H1 (cell line): ENCODE results near the gene TPD52L1.

Source experiments
- CHD2 ChIP-seq: IDR thresholded peaks from 2 replicates; pipeline ENCODE4 v1.6.1; 2012; ENCODE audit warnings: low read length, improper control_type of control experiment
- CTCF ChIP-seq, 3 experiments: IDR thresholded peaks; 1 replicate in 2 of 3; 2 replicates in 1 of 3; pipeline versions ENCODE4 v1.5.1 to v1.6.1; 2011; ENCODE audit warnings: low read length in 3 of 3, mild to moderate bottlenecking in 3 of 3, inconsistent platforms in 2 of 3, low read depth in 1 of 3, moderate library complexity in 1 of 3; ENCODE audit not compliant: insufficient read depth in 1 of 3; ENCODE audit errors: control extremely low read depth in 1 of 3
- EP300 ChIP-seq, 2 experiments: IDR thresholded peaks; 1 replicate in 1 of 2; 2 replicates in 1 of 2; pipeline ENCODE4 v1.6.1; 2011 to 2012; ENCODE audit warnings: low read depth in 2 of 2, low read length in 2 of 2, mild to moderate bottlenecking in 2 of 2, borderline replicate concordance in 1 of 2, inconsistent platforms in 1 of 2, moderate library complexity in 1 of 2
- EZH2 ChIP-seq: fragments of 200-600 bp; sonication (generic); IDR thresholded peaks from 2 replicates; pipeline ENCODE4 v1.7.1; 2012; ENCODE audit warnings: low read depth, mild to moderate bottlenecking, moderate library complexity, low read length, inconsistent platforms; ENCODE audit not compliant: severe bottlenecking
- GABPA ChIP-seq: IDR thresholded peaks from 2 replicates; pipeline ENCODE4 v1.6.1; 2011; ENCODE audit warnings: mild to moderate bottlenecking, low read length, moderate library complexity, borderline replicate concordance; ENCODE audit not compliant: insufficient read depth
- NRF1 ChIP-seq: IDR thresholded peaks from 2 replicates; pipeline ENCODE4 v1.6.1; 2011; ENCODE audit warnings: mild to moderate bottlenecking, low read depth, low read length, improper control_type of control experiment
- POLR2A ChIP-seq, 2 experiments: IDR thresholded peaks; 1 replicate in 1 of 2; 2 replicates in 1 of 2; pipeline ENCODE4 v1.6.1; 2011; ENCODE audit warnings: low read depth in 2 of 2, low read length in 2 of 2, mild to moderate bottlenecking in 2 of 2; ENCODE audit errors: control extremely low read depth in 1 of 2
- POLR2AphosphoS5 ChIP-seq: IDR thresholded peaks from 2 replicates; pipeline ENCODE4 v1.6.1; 2011; ENCODE audit warnings: low read depth, low read length
- RAD21 ChIP-seq, 2 experiments: IDR thresholded peaks in 1 of 2; conservative IDR thresholded peaks in 1 of 2; 2 replicates each; pipeline ENCODE4 v1.6.1; 2011; ENCODE audit warnings: low read depth in 2 of 2, low read length in 2 of 2, improper control_type of control experiment in 1 of 2, inconsistent platforms in 1 of 2, mild to moderate bottlenecking in 1 of 2, moderate library complexity in 1 of 2
- SUZ12 ChIP-seq: fragments of 200-600 bp; sonication (generic); IDR thresholded peaks from 2 replicates; pipeline ENCODE4 v1.6.1; 2012; ENCODE audit warnings: mild to moderate bottlenecking, inconsistent platforms, low read length, moderate library complexity, mixed read lengths
- USF2 ChIP-seq: IDR thresholded peaks from 2 replicates; pipeline ENCODE4 v1.6.1; 2011; ENCODE audit warnings: low read length, improper control_type of control experiment

- TF ChIP-seq CTCF (IDR thresholded peaks at IDR 0.05; ENCODE audit: control extremely low read depth in 1 of 3, insufficient read depth in 1 of 3, low read depth in 1 of 3, low read length in 3 of 3): no peak
- no peak for TF ChIP-seq EZH2
- TF ChIP-seq EP300 (IDR thresholded peaks at IDR 0.05; ENCODE audit: borderline replicate concordance in 1 of 2, low read depth in 2 of 2, low read length in 2 of 2): no peak
- TF ChIP-seq USF2: no peak
- TF ChIP-seq POLR2A (IDR thresholded peaks at IDR 0.05; ENCODE audit: control extremely low read depth in 1 of 2, low read depth in 2 of 2, low read length in 2 of 2): no peak
- TF ChIP-seq RAD21 (IDR thresholded peaks at IDR 0.05 in 1 of 2, conservative IDR thresholded peaks at IDR 0.05 in 1 of 2; ENCODE audit: low read depth in 2 of 2, low read length in 2 of 2): no peak
- no peak for TF ChIP-seq SUZ12
- TF ChIP-seq NRF1: no peak
- no peak for TF ChIP-seq POLR2AphosphoS5
- no peak for TF ChIP-seq CHD2
- no peak for TF ChIP-seq GABPA
Measured at GRCh38 chr6:125166711-125167110, 13.1 kb downstream of the TPD52L1 start.
